ENCODE results near the gene SLC7A1. TPM values are rescaled to one million over a fixed set of nuclear protein-coding genes. Genes with fewer than 3 reads are reported as not detected.

The SLC7A1 gene
- total and polyA plus RNA-seq, 2 donors (not counting 1 experiment from before 2014, with no cell fraction given): 15.4 to 26.6 TPM

DNA sequence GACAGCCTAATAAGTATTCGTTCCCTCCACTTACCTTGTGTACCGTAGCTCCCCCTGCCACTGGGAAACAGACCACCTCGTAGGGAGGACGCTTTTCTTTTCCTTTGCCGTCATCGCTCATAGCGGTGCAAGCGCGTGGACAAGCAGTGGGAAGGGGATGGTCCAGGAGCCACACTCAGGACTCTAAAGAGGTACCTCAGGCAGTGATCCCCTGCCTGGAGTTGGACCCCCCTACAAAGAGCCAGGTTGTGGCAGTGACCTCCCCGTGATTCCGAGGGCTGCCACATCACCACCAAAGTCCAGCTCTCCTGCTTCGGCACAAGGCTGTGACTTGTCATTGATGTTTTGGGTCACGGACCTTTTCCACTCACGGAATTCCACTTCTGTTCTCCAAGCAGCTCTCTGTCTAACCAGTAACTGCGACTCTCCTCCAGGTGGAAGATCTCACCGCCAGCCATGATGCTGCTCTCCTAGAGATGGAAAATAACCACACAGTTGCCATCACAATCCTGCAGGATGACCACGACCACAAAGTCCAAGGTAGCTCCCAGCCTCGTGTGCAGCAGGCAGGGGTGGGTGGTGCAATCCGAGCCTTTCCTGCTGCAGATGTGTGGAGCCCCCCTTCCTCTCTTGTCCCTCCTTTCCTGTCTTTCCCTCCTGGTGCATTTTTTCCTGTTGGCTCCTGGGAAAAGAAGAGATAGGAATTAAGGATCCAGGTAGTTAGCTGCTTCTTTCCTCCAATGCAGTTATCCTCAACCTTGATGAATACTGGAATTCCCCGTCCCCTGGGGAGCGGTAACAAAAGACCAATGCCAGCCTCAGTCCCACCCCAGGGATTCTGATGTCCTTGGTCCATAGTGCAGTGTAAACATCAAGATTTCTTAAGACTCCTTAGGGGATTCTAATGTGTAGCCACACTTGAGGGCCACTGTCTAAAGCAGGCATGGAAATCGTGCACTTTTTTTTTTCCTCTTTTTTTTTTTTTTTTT is 107.7 kb downstream of the SLC7A1 start:
- Histone ChIP-seq H4K20me1 (ENCODE audit: control insufficient read depth, extremely low read depth, insufficient read depth, low read length) (no peaks in the 10 kb centered on the region), H3K27ac (ENCODE audit: insufficient read depth, low read length) (no peak overlapping the region), H3K27me3 (ENCODE audit: control insufficient read depth, insufficient read depth, low read length) (no peaks in the 10 kb centered on the region), H3K9ac (ENCODE audit: insufficient read depth, low read length) (no peak overlapping the region), H3K9me3 (ENCODE audit: control insufficient read depth, insufficient read depth, low read depth, low read length) (no peaks in the 10 kb centered on the region), H3K36me3 (ENCODE audit: control insufficient read depth, insufficient read depth, low read length) (no peaks in the 10 kb centered on the region), H3K4me1 (ENCODE audit: control insufficient read depth, extremely low read depth, insufficient read depth, low read length) (no peaks in the 10 kb centered on the region), H2AFZ (ENCODE audit: low read length) (no peak overlapping the region), H3K4me2 (ENCODE audit: extremely low read depth, insufficient read depth, low read length) (no peak overlapping the region), H3K4me3 (replicated peaks in 1 of 4; ENCODE audit: control extremely low read depth in 1 of 4, insufficient read depth in 1 of 4, low read depth in 3 of 4, low read length in 4 of 4) (no peak overlapping the region), H3K79me2 (ENCODE audit: control insufficient read depth, insufficient read depth, low read length) (no peaks in the 10 kb centered on the region)
- no peak for DNase-seq (ENCODE audit: low read depth in 2 of 2)
- TF ChIP-seq, protein P1, sequence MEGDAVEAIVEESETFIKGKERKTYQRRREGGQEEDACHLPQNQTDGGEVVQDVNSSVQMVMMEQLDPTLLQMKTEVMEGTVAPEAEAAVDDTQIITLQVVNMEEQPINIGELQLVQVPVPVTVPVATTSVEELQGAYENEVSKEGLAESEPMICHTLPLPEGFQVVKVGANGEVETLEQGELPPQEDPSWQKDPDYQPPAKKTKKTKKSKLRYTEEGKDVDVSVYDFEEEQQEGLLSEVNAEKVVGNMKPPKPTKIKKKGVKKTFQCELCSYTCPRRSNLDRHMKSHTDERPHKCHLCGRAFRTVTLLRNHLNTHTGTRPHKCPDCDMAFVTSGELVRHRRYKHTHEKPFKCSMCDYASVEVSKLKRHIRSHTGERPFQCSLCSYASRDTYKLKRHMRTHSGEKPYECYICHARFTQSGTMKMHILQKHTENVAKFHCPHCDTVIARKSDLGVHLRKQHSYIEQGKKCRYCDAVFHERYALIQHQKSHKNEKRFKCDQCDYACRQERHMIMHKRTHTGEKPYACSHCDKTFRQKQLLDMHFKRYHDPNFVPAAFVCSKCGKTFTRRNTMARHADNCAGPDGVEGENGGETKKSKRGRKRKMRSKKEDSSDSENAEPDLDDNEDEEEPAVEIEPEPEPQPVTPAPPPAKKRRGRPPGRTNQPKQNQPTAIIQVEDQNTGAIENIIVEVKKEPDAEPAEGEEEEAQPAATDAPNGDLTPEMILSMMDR (conservative IDR thresholded peaks at IDR 0.05 in 1 of 2, IDR thresholded peaks at IDR 0.05 in 1 of 2; ENCODE audit: low read depth in 1 of 2, low read length in 2 of 2): no peak
- TF ChIP-seq EZH2 (IDR thresholded peaks at IDR 0.05; ENCODE audit: low read length, missing control alignments): no peak

GRCh38 chr13:29486551-29486950 is 108.9 kb downstream of the SLC7A1 start:
- Histone ChIP-seq H3K36me3 (ENCODE audit: control insufficient read depth, insufficient read depth, low read length) (no peaks in the 10 kb centered on the region), H3K79me2 (ENCODE audit: control insufficient read depth, insufficient read depth, low read length) (no peaks in the 10 kb centered on the region), H3K4me3 (replicated peaks in 1 of 4; ENCODE audit: control extremely low read depth in 1 of 4, insufficient read depth in 1 of 4, low read depth in 3 of 4, low read length in 4 of 4) (no peak overlapping the region), H3K27ac (ENCODE audit: insufficient read depth, low read length) (no peak overlapping the region), H3K4me2 (ENCODE audit: extremely low read depth, insufficient read depth, low read length) (no peak overlapping the region), H3K27me3 (ENCODE audit: control insufficient read depth, insufficient read depth, low read length) (no peaks in the 10 kb centered on the region), H3K4me1 (ENCODE audit: control insufficient read depth, extremely low read depth, insufficient read depth, low read length) (no peaks in the 10 kb centered on the region), H3K9ac (ENCODE audit: insufficient read depth, low read length) (no peak overlapping the region), H4K20me1 (ENCODE audit: control insufficient read depth, extremely low read depth, insufficient read depth, low read length) (no peaks in the 10 kb centered on the region), H3K9me3 (ENCODE audit: control insufficient read depth, insufficient read depth, low read depth, low read length) (no peaks in the 10 kb centered on the region), H2AFZ (ENCODE audit: low read length) (no peak overlapping the region)
- TF ChIP-seq, protein P1 (conservative IDR thresholded peaks at IDR 0.05 in 1 of 2, IDR thresholded peaks at IDR 0.05 in 1 of 2; ENCODE audit: low read depth in 1 of 2, low read length in 2 of 2): no peak
- TF ChIP-seq EZH2 (IDR thresholded peaks at IDR 0.05; ENCODE audit: low read length, missing control alignments): no peak
- no peak for DNase-seq (ENCODE audit: low read depth in 2 of 2)

DNA sequence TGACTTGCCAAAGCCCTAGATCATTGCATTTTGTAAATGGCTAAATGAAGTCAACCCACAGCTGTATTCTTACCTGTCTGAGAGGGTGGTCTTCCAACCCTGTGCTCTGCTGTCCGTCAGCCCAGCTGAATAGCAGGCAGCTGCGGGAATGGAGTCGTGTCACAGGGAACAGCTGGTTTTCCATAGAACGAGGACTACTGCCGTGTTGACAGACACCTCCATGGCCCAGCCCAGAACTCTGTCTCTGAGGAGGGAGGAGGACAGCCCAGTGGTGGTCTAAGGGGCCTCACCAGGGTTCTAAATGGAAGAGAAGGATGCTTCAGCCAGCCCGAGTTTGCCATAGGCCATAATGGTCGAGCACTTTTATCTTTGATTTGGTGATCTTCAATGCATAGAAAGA is 110.7 kb downstream of the SLC7A1 start:
- no peak for DNase-seq (ENCODE audit: low read depth in 2 of 2)
- Histone ChIP-seq H3K4me1 (ENCODE audit: control insufficient read depth, extremely low read depth, insufficient read depth, low read length) (no peaks in the 10 kb centered on the region), H2AFZ (ENCODE audit: low read length) (no peak overlapping the region), H3K9ac (ENCODE audit: insufficient read depth, low read length) (no peak overlapping the region), H3K36me3 (ENCODE audit: control insufficient read depth, insufficient read depth, low read length) (no peaks in the 10 kb centered on the region), H3K4me3 (replicated peaks in 1 of 4; ENCODE audit: control extremely low read depth in 1 of 4, insufficient read depth in 1 of 4, low read depth in 3 of 4, low read length in 4 of 4) (no peak overlapping the region), H4K20me1 (ENCODE audit: control insufficient read depth, extremely low read depth, insufficient read depth, low read length) (no peaks in the 10 kb centered on the region), H3K4me2 (ENCODE audit: extremely low read depth, insufficient read depth, low read length) (no peak overlapping the region), H3K27ac (ENCODE audit: insufficient read depth, low read length) (no peak overlapping the region), H3K9me3 (ENCODE audit: control insufficient read depth, insufficient read depth, low read depth, low read length) (no peaks in the 10 kb centered on the region), H3K27me3 (ENCODE audit: control insufficient read depth, insufficient read depth, low read length) (peaks cover 7% of the 10 kb centered on the region), H3K79me2 (ENCODE audit: control insufficient read depth, insufficient read depth, low read length) (no peaks in the 10 kb centered on the region)
- no peak for TF ChIP-seq EZH2 (IDR thresholded peaks at IDR 0.05; ENCODE audit: low read length, missing control alignments)
- TF ChIP-seq, protein P1 (conservative IDR thresholded peaks at IDR 0.05 in 1 of 2, IDR thresholded peaks at IDR 0.05 in 1 of 2; ENCODE audit: low read depth in 1 of 2, low read length in 2 of 2): no peak

Data from fibroblast of lung (primary cell).